ENCODE results near the gene PDIK1L.

DNA sequence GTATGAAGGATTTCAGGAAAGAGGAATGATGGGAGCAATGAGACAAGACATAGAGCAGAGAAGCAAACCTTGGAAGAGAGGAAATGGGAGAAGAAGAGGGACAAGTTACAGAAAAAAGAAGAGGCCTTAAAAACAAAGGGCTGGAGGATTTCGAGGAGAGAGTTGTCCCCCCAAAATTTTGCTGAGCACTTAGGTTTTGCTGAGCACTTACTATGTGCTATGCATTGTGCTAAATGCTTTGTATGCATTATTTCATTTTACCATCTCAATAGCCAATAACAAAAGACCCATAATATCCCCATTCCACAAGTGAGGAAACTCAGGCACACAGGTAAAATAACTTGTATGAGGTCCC is 41.7 kb upstream of the PDIK1L start:
- TF ChIP-seq, protein P1, sequence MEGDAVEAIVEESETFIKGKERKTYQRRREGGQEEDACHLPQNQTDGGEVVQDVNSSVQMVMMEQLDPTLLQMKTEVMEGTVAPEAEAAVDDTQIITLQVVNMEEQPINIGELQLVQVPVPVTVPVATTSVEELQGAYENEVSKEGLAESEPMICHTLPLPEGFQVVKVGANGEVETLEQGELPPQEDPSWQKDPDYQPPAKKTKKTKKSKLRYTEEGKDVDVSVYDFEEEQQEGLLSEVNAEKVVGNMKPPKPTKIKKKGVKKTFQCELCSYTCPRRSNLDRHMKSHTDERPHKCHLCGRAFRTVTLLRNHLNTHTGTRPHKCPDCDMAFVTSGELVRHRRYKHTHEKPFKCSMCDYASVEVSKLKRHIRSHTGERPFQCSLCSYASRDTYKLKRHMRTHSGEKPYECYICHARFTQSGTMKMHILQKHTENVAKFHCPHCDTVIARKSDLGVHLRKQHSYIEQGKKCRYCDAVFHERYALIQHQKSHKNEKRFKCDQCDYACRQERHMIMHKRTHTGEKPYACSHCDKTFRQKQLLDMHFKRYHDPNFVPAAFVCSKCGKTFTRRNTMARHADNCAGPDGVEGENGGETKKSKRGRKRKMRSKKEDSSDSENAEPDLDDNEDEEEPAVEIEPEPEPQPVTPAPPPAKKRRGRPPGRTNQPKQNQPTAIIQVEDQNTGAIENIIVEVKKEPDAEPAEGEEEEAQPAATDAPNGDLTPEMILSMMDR (conservative IDR thresholded peaks at IDR 0.05 in 1 of 2, IDR thresholded peaks at IDR 0.05 in 1 of 2; ENCODE audit: extremely low read depth in 1 of 2, insufficient read depth in 1 of 2, low read depth in 1 of 2, low read length in 2 of 2), result no peak
- no peak for TF ChIP-seq EZH2 (IDR thresholded peaks at IDR 0.05; ENCODE audit: borderline replicate concordance, low read length)
